ENCODE data around the gene WFDC9.

DNA sequence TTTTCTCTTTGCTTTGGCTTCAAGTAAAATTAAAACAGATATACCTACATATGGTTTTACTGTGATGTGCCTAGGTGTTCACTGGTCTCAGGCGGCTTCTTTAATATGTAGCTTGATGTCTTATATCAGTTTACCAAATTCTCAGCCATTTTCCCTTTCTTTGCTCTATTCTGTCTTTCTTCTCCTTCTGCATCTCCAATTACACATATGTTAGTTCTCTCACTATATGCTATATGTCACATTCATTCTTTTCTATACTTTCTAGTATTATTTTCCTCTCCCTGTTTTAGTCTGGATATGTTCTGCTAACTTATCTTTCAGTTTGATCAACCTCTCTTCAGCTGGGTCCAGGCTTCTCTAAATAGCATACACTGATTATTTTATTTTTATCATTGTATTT lies 37.6 kb downstream of the WFDC9 start:
- no peak for TF ChIP-seq EZH2 (IDR thresholded peaks at IDR 0.05; ENCODE audit: low read length)
- TF ChIP-seq, protein P1, sequence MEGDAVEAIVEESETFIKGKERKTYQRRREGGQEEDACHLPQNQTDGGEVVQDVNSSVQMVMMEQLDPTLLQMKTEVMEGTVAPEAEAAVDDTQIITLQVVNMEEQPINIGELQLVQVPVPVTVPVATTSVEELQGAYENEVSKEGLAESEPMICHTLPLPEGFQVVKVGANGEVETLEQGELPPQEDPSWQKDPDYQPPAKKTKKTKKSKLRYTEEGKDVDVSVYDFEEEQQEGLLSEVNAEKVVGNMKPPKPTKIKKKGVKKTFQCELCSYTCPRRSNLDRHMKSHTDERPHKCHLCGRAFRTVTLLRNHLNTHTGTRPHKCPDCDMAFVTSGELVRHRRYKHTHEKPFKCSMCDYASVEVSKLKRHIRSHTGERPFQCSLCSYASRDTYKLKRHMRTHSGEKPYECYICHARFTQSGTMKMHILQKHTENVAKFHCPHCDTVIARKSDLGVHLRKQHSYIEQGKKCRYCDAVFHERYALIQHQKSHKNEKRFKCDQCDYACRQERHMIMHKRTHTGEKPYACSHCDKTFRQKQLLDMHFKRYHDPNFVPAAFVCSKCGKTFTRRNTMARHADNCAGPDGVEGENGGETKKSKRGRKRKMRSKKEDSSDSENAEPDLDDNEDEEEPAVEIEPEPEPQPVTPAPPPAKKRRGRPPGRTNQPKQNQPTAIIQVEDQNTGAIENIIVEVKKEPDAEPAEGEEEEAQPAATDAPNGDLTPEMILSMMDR (optimal IDR thresholded peaks at IDR 0.05 in 1 of 3, IDR thresholded peaks at IDR 0.05 in 1 of 3, conservative IDR thresholded peaks at IDR 0.05 in 1 of 3; ENCODE audit: extremely low read depth in 1 of 3, insufficient read depth in 2 of 3, low read length in 3 of 3): no peak

Measured in keratinocyte (primary cell).